HG03457 (cell line): Measurements from ENCODE around the gene RIOK1.
"Not testable (repeated sequence)": the region's sequence is repeated elsewhere in the genome, so short reads cannot be mapped to it uniquely, and the experiment has no call there.

Source experiments
- ATAC-seq: cut with Tn5 transposase; IDR thresholded peaks from one replicate; pipeline ENCODE4 v1.9.1; 2021; ENCODE audit warnings: moderate number of reproducible peaks; ENCODE audit not compliant: unreplicated experiment

RIOK1 gene

GRCh38 chr6:7389451-7390225 lies at the start of gene RIOK1, which contains the start of gene CAGE1:
Gene RIOK1, plus strand, starts transcription at chr6:7389808. Its CDS starts 195 bp downstream, at chr6:7390003.
Gene CAGE1, minus strand, starts transcription at chr6:7389742. Its CDS starts 2,569 bp downstream, at chr6:7387173.
- peak; percentile 94 for ATAC-seq

- no peak for ATAC-seq
Observed at GRCh38 chr6:7341271-7341670, 48.3 kb upstream of the RIOK1 start.

- ATAC-seq, result no peak
Observed at GRCh38 chr6:7341989-7342742, 47.4 kb upstream of the RIOK1 start.

GRCh38 chr6:7343546-7344475 lies 45.8 kb upstream of the RIOK1 start:
- ATAC-seq, result no peak

GRCh38 chr6:7344773-7345450 lies 44.7 kb upstream of the RIOK1 start:
- ATAC-seq, result not testable (repeated sequence)

GRCh38 chr6:7347551-7347997 lies 42.0 kb upstream of the RIOK1 start:
- ATAC-seq, result not testable (repeated sequence)

GRCh38 chr6:7350591-7350990 lies 39.0 kb upstream of the RIOK1 start:
- ATAC-seq, result not testable (repeated sequence)

GRCh38 chr6:7351916-7352315 lies 37.7 kb upstream of the RIOK1 start:
- not testable (repeated sequence) for ATAC-seq

- no peak for ATAC-seq
Observed at GRCh38 chr6:7367408-7367807, 22.2 kb upstream of the RIOK1 start.

GRCh38 chr6:7373739-7374138 lies 15.9 kb upstream of the RIOK1 start:
- no peak for ATAC-seq

- no peak for ATAC-seq
Observed at GRCh38 chr6:7377961-7378360, 11.6 kb upstream of the RIOK1 start.

- no peak for ATAC-seq
Observed at GRCh38 chr6:7378740-7379139, 10.9 kb upstream of the RIOK1 start.

GRCh38 chr6:7381092-7381491 lies 8.5 kb upstream of the RIOK1 start:
- no peak for ATAC-seq

- ATAC-seq, result no peak
Observed at GRCh38 chr6:7389162-7389450, 502 bp upstream of the RIOK1 start.

GRCh38 chr6:7390226-7390878 lies 744 bp downstream of the RIOK1 start:
- peak; percentile 11 for ATAC-seq

GRCh38 chr6:7391151-7391550 lies 1.5 kb downstream of the RIOK1 start:
- ATAC-seq, result no peak

- ATAC-seq, result no peak
Observed at GRCh38 chr6:7392402-7392801, 2.8 kb downstream of the RIOK1 start.

GRCh38 chr6:7401075-7401474 lies 11.5 kb downstream of the RIOK1 start:
- ATAC-seq, result no peak

- ATAC-seq, result no peak
Observed at GRCh38 chr6:7402716-7403115, 13.1 kb downstream of the RIOK1 start.

GRCh38 chr6:7404546-7404945 lies 14.9 kb downstream of the RIOK1 start:
- ATAC-seq, result no peak
